Subcutaneous abdominal adipose tissue (tissue), 5 donors: ENCODE results near the gene ARID5A.

ENCODE experiments used
- H3K27ac ChIP-seq: one replicate; pipeline ENCODE4 v1.7.0; 2013; ENCODE audit warnings: low read depth, mild to moderate bottlenecking, inconsistent platforms, low read length, moderate library complexity
- H3K27me3 ChIP-seq, 5 donors: one replicate each; pipeline ENCODE4 v1.7.0; 2013; ENCODE audit warnings: low read length in 5 of 5, inconsistent platforms in 1 of 5; ENCODE audit not compliant: control insufficient read depth in 5 of 5, insufficient read depth in 4 of 5
- H3K36me3 ChIP-seq, 5 donors: one replicate each; pipeline ENCODE4 v1.7.0; 2013; ENCODE audit warnings: low read length in 5 of 5; ENCODE audit not compliant: control insufficient read depth in 5 of 5, insufficient read depth in 5 of 5
- H3K4me1 ChIP-seq, 5 donors: one replicate each; pipeline ENCODE4 v1.7.0; 2013; ENCODE audit warnings: low read length in 5 of 5, mild to moderate bottlenecking in 3 of 5, moderate library complexity in 1 of 5; ENCODE audit not compliant: control insufficient read depth in 5 of 5, insufficient read depth in 5 of 5
- H3K4me3 ChIP-seq, 5 donors: one replicate each; pipeline ENCODE4 v1.7.0; 2013; ENCODE audit warnings: low read length in 5 of 5, low read depth in 1 of 5
- H3K9ac ChIP-seq, 5 donors: one replicate each; pipeline ENCODE4 v1.7.0; 2013; ENCODE audit warnings: low read length in 5 of 5, mild to moderate bottlenecking in 4 of 5, moderate library complexity in 3 of 5
- H3K9me3 ChIP-seq, 5 donors: one replicate each; pipeline ENCODE4 v1.7.0; 2013; ENCODE audit warnings: low read length in 5 of 5; ENCODE audit not compliant: control insufficient read depth in 5 of 5
- donor health status: healthy.
- donor health status: healthy.
- donor health status: healthy.
- donor health status: healthy.
- donor health status: healthy.

The ARID5A gene

GRCh38 chr2:96517079-96517478, 19.5 kb upstream of the ARID5A start:
- Histone ChIP-seq H3K4me3 (no peak overlapping the region), H3K27ac (no peak overlapping the region), H3K36me3 (no peaks in the 10 kb centered on the region), H3K27me3 (peaks cover 0 to 2% (median under 1%) of the 10 kb centered on the region in 5 donors), H3K9me3 (peaks cover 0 to 9% (median 2%) of the 10 kb centered on the region in 5 donors), H3K4me1 (no peaks in the 10 kb centered on the region), H3K9ac (no peak overlapping the region)

- no peak overlapping the region for H3K9ac ChIP-seq
- no peak overlapping the region for H3K27ac ChIP-seq
- peaks cover 0 to 11% (median 0%) of the 10 kb centered on the region in 5 donors for H3K27me3 ChIP-seq
- peaks cover 0 to 9% (median 2%) of the 10 kb centered on the region in 5 donors for H3K9me3 ChIP-seq
- no peak overlapping the region for H3K4me3 ChIP-seq
- no peaks in the 10 kb centered on the region for H3K36me3 ChIP-seq
- H3K4me1 ChIP-seq = peaks cover 0 to 8% (median 7%) of the 10 kb centered on the region in 5 donors
These were observed 16.3 kb upstream of the ARID5A start for GRCh38 chr2:96520231-96520630.

- Histone ChIP-seq H3K4me3 (no peak overlapping the region), H3K36me3 (no peaks in the 10 kb centered on the region), H3K27me3 (peaks cover 0 to 12% (median 0%) of the 10 kb centered on the region in 5 donors), H3K9me3 (peaks cover 0 to 9% (median 2%) of the 10 kb centered on the region in 5 donors), H3K9ac (no peak overlapping the region), H3K27ac (no peak overlapping the region), H3K4me1 (peaks cover 0 to 8% (median 7%) of the 10 kb centered on the region in 5 donors)
These were observed 15.9 kb upstream of the ARID5A start for GRCh38 chr2:96520697-96521096.

- Histone ChIP-seq H3K4me3 (no peak overlapping the region), H3K27me3 (peaks cover 0 to 12% (median 0%) of the 10 kb centered on the region in 5 donors), H3K36me3 (no peaks in the 10 kb centered on the region), H3K9ac (no peak overlapping the region), H3K9me3 (peaks cover 0 to 8% (median 2%) of the 10 kb centered on the region in 5 donors), H3K4me1 (peaks cover 0 to 8% (median 7%) of the 10 kb centered on the region in 5 donors), H3K27ac (no peak overlapping the region)
These were observed 15.3 kb upstream of the ARID5A start for GRCh38 chr2:96521219-96521618.

GRCh38 chr2:96522304-96523203, 14.0 kb upstream of the ARID5A start:
- H3K4me3 ChIP-seq = no peak overlapping the region
- H3K9me3 ChIP-seq = no peaks in the 10 kb centered on the region
- H3K27ac ChIP-seq = no peak overlapping the region
- peaks cover 0 to 15% (median 11%) of the 10 kb centered on the region in 5 donors for H3K4me1 ChIP-seq
- peaks cover 0 to 12% (median 0%) of the 10 kb centered on the region in 5 donors for H3K27me3 ChIP-seq
- H3K9ac ChIP-seq = no peak overlapping the region
- H3K36me3 ChIP-seq = no peaks in the 10 kb centered on the region

GRCh38 chr2:96523659-96524481, 12.7 kb upstream of the ARID5A start:
- no peak overlapping the region for H3K4me3 ChIP-seq
- peaks cover 0 to 12% (median 0%) of the 10 kb centered on the region in 5 donors for H3K27me3 ChIP-seq
- H3K9ac ChIP-seq = no peak overlapping the region
- H3K9me3 ChIP-seq = no peaks in the 10 kb centered on the region
- no peak overlapping the region for H3K27ac ChIP-seq
- no peaks in the 10 kb centered on the region for H3K36me3 ChIP-seq
- peaks cover 7 to 27% (median 25%) of the 10 kb centered on the region in 5 donors for H3K4me1 ChIP-seq

GRCh38 chr2:96524482-96525210, 11.9 kb upstream of the ARID5A start:
- Histone ChIP-seq H3K27ac (no peak overlapping the region), H3K9me3 (no peaks in the 10 kb centered on the region), H3K4me3 (no peak overlapping the region), H3K27me3 (peaks cover 0 to 12% (median 0%) of the 10 kb centered on the region in 5 donors), H3K9ac (no peak overlapping the region), H3K36me3 (no peaks in the 10 kb centered on the region), H3K4me1 (peaks cover 8 to 35% (median 30%) of the 10 kb centered on the region in 5 donors)

GRCh38 chr2:96525211-96525507, 11.4 kb upstream of the ARID5A start:
- Histone ChIP-seq H3K4me1 (peaks cover 8 to 35% (median 30%) of the 10 kb centered on the region in 5 donors), H3K9ac (no peak overlapping the region), H3K36me3 (no peaks in the 10 kb centered on the region), H3K27me3 (peaks cover 0 to 12% (median 0%) of the 10 kb centered on the region in 5 donors), H3K9me3 (no peaks in the 10 kb centered on the region), H3K4me3 (no peak overlapping the region), H3K27ac (no peak overlapping the region)

- Histone ChIP-seq H3K4me1 (peaks cover 8 to 37% (median 31%) of the 10 kb centered on the region in 5 donors), H3K9ac (no peak overlapping the region), H3K36me3 (no peaks in the 10 kb centered on the region), H3K27ac (no peak overlapping the region), H3K4me3 (no peak overlapping the region), H3K9me3 (no peaks in the 10 kb centered on the region), H3K27me3 (peaks cover 0 to 12% (median 0%) of the 10 kb centered on the region in 5 donors)
These were observed 10.4 kb upstream of the ARID5A start for GRCh38 chr2:96526101-96526591.
